ENCODE measurements around the gene NUP93. TPM values are rescaled to one million over a fixed set of nuclear protein-coding genes. Genes with fewer than 3 reads are reported as not detected.
"Not testable (repeated sequence)": the region's sequence is repeated elsewhere in the genome, so short reads cannot be mapped to it uniquely, and the experiment has no call there.

Gene NUP93
- total RNA-seq, 4 donors from 2014 or later: 21.6 to 55.5 (median 37.7) TPM

GRCh38 chr16:56709443-56710040, 20.4 kb upstream of the NUP93 start:
- TF ChIP-seq CTCF (IDR thresholded peaks at IDR 0.05): no peak
- no peak for ATAC-seq (ENCODE audit: low FRiP score)
- DNase-seq (ENCODE audit: low spot score): no peak

- no peak for TF ChIP-seq CTCF (IDR thresholded peaks at IDR 0.05)
- DNase-seq (ENCODE audit: low spot score) (no peak), ATAC-seq (ENCODE audit: low FRiP score) (no peak)
Measured at GRCh38 chr16:56710181-56710737, 19.7 kb upstream of the NUP93 start.

- DNase-seq (ENCODE audit: low spot score): no peak
- no peak for TF ChIP-seq CTCF (IDR thresholded peaks at IDR 0.05)
- no peak for ATAC-seq (ENCODE audit: low FRiP score)
Measured at GRCh38 chr16:56711862-56712261, 18.1 kb upstream of the NUP93 start.

- DNase-seq (ENCODE audit: low spot score): no peak
- TF ChIP-seq CTCF (IDR thresholded peaks at IDR 0.05): no peak
- no peak for ATAC-seq (ENCODE audit: low FRiP score)
Measured at GRCh38 chr16:56713794-56714193, 16.1 kb upstream of the NUP93 start.

- DNase-seq (ENCODE audit: low spot score): no peak
- ATAC-seq (ENCODE audit: low FRiP score): no peak
- no peak for TF ChIP-seq CTCF (IDR thresholded peaks at IDR 0.05)
Measured at GRCh38 chr16:56715126-56715525, 14.8 kb upstream of the NUP93 start.

GRCh38 chr16:56716761-56717160, 13.2 kb upstream of the NUP93 start:
- no peak for TF ChIP-seq CTCF (IDR thresholded peaks at IDR 0.05)
- DNase-seq (ENCODE audit: low spot score) (no peak), ATAC-seq (ENCODE audit: low FRiP score) (no peak)

- not testable (repeated sequence) for DNase-seq (ENCODE audit: low spot score); ATAC-seq (ENCODE audit: low FRiP score)
Measured at GRCh38 chr16:56717532-56717931, 12.4 kb upstream of the NUP93 start.
